Type B pancreatic cell (in vitro differentiated cells): ENCODE measurements around the gene ST6GALNAC3. TPM values are rescaled to one million over a fixed set of nuclear protein-coding genes. Genes with fewer than 3 reads are reported as not detected.

Source experiments
- DNase-seq: peaks from one replicate; pipeline ENCODE4 v3.0.0; 2021; ENCODE audit warnings: mixed read lengths; ENCODE audit not compliant: unreplicated experiment; ENCODE audit errors: extremely low spot score
- H3K27ac Mint-ChIP-seq: 2 replicates; pipeline ENCODE4 v1.8.0; 2021; ENCODE audit warnings: mild to moderate bottlenecking, mixed read lengths
- H3K27me3 Mint-ChIP-seq: 2 replicates; pipeline ENCODE4 v1.8.0; 2021; ENCODE audit warnings: mixed read lengths
- H3K36me3 Mint-ChIP-seq: 2 replicates; pipeline ENCODE4 v1.8.0; 2021; ENCODE audit warnings: mixed read lengths
- H3K4me1 Mint-ChIP-seq: one replicate; pipeline ENCODE4 v1.8.0; 2021; ENCODE audit warnings: mixed read lengths; ENCODE audit not compliant: unreplicated experiment
- H3K4me3 Mint-ChIP-seq: 2 replicates; pipeline ENCODE4 v1.8.0; 2021; ENCODE audit warnings: mild to moderate bottlenecking, mixed read lengths
- H3K9me3 Mint-ChIP-seq: 2 replicates; pipeline ENCODE4 v1.8.0; 2021; ENCODE audit warnings: mixed read lengths
- total RNA-seq: library from RNA; stranded (reverse); gene quantifications from 2 replicates; pipeline ENCODE4 v1.2.1, GENCODE V29; 2021; ENCODE audit warnings: low replicate concordance
- TF ChIP-seq, protein P1 (sequence below): fragments of 200-600 bp; sonication (generic); conservative IDR thresholded peaks from 2 replicates; pipeline ENCODE4 v1.5.0; 2021; ENCODE audit warnings: antibody characterized with exemption, mild to moderate bottlenecking

ST6GALNAC3 gene
- total RNA-seq, 1 donor from 2014 or later = 24.7 TPM

DNA sequence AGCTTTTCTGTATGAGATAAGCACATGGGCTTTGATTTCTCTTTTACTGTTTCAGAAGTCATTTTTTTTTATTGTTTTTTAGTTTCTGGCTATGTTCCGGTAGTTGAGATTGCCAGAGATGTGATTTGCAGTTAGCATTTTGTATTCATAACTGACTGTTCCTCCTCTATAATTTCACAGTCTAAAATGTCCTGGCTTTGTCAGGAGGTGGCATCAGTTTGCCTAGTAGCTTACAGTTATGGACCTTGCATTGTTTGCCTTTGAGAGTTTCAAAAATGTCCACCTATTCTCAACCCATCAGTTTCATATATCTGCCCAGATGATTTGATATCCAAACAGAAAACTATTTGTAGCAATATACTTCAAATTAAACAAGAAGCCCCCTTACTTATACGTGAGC, 39.5 kb upstream of the ST6GALNAC3 start:
- TF ChIP-seq, protein P1, sequence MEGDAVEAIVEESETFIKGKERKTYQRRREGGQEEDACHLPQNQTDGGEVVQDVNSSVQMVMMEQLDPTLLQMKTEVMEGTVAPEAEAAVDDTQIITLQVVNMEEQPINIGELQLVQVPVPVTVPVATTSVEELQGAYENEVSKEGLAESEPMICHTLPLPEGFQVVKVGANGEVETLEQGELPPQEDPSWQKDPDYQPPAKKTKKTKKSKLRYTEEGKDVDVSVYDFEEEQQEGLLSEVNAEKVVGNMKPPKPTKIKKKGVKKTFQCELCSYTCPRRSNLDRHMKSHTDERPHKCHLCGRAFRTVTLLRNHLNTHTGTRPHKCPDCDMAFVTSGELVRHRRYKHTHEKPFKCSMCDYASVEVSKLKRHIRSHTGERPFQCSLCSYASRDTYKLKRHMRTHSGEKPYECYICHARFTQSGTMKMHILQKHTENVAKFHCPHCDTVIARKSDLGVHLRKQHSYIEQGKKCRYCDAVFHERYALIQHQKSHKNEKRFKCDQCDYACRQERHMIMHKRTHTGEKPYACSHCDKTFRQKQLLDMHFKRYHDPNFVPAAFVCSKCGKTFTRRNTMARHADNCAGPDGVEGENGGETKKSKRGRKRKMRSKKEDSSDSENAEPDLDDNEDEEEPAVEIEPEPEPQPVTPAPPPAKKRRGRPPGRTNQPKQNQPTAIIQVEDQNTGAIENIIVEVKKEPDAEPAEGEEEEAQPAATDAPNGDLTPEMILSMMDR = peak; percentile 39
- Mint-ChIP-seq H3K9me3 (no peaks in the 10 kb centered on the region), H3K36me3 (no peaks in the 10 kb centered on the region), H3K27ac (no peak overlapping the region), H3K27me3 (no peaks in the 10 kb centered on the region), H3K4me3 (no peak overlapping the region), H3K4me1 (peaks cover 32% of the 10 kb centered on the region)
- DNase-seq = no peak

DNA sequence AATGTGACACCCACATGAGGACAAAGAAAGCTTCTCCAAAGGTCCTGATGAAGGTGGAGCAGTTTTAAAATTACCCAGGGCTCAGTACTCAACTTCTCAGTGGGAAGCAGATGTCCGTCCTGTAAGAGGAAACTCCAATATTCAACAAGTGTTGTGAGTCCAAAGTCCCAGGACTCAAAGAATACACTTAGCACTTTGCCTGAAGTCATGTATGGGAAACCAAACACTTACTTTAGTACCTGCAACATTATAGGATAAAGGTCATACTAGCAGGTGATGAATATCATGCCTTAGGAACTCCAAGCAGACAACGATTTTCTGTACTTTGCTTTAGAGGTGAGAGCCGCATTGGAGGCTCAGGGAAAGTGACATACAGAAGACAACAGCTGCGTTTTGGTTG, 37.2 kb upstream of the ST6GALNAC3 start:
- no peak for DNase-seq
- H3K36me3 Mint-ChIP-seq = no peaks in the 10 kb centered on the region
- peaks cover 40% of the 10 kb centered on the region for H3K4me1 Mint-ChIP-seq
- no peaks in the 10 kb centered on the region for H3K27me3 Mint-ChIP-seq
- TF ChIP-seq, protein P1 = no peak
- peak overlapping the region; percentile 57 for H3K4me3 Mint-ChIP-seq
- no peak overlapping the region for H3K27ac Mint-ChIP-seq
- no peaks in the 10 kb centered on the region for H3K9me3 Mint-ChIP-seq

DNA sequence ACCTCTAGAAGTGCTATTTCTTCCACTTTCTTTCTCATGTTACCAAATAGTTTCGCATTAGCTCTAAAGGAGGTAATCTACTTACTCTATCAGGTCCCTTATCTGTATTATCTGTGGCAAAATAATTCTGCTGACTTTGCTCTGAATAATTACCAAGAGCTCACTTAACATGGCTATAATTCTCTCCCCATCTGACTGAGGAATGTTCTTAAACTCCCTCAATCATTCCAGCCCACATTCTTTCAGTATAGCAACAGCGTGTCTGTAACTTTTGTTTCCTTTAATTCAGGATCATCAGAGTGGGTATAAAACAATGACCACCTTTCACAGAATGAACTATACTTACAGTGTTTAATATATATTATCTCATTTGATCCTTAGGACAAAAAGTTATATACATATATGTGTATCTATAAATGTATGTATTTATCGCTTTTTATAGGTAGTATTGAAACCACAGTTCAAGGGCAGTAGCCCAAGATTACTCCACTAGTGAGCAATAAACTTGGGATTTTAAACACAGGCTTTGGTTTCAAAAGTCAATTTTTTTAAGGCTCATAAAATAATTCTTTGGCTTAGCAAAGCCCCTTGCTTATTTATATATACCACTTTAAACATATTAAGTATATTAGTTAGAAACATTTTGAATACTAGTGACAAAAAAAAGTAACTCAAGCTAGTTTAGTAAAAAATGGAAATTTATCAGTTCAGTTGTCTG, 36.1 kb upstream of the ST6GALNAC3 start:
- no peaks in the 10 kb centered on the region for H3K27me3 Mint-ChIP-seq
- no peak for DNase-seq
- no peaks in the 10 kb centered on the region for H3K36me3 Mint-ChIP-seq
- TF ChIP-seq, protein P1 = no peak
- H3K27ac Mint-ChIP-seq = peak overlapping the region; percentile 44
- peak overlapping the region; percentile 35 for H3K4me3 Mint-ChIP-seq
- H3K9me3 Mint-ChIP-seq = no peaks in the 10 kb centered on the region
- peaks cover 40% of the 10 kb centered on the region for H3K4me1 Mint-ChIP-seq

DNA sequence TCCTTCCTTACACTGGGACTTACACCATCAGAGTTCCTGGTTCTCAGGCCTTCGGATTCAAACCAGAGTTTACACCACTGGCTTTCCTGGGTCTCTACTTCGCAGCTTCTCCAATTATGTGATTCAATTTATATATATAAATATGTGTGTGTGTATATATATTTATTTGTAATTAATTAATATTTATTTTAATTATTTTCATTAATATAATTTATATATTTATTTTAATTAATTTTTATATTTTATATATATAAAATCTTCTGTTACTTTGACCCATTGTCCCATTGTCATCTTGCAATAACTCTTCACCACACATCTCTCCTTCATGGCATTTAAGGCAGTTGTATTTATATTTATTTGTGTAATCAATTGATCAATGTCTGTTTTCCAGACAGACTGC, 28.4 kb upstream of the ST6GALNAC3 start:
- no peak for DNase-seq
- no peak overlapping the region for H3K27ac Mint-ChIP-seq
- H3K27me3 Mint-ChIP-seq = no peaks in the 10 kb centered on the region
- H3K4me1 Mint-ChIP-seq = peaks cover 9% of the 10 kb centered on the region
- no peak overlapping the region for H3K4me3 Mint-ChIP-seq
- no peaks in the 10 kb centered on the region for H3K9me3 Mint-ChIP-seq
- TF ChIP-seq, protein P1 = no peak
- H3K36me3 Mint-ChIP-seq = no peaks in the 10 kb centered on the region

DNA sequence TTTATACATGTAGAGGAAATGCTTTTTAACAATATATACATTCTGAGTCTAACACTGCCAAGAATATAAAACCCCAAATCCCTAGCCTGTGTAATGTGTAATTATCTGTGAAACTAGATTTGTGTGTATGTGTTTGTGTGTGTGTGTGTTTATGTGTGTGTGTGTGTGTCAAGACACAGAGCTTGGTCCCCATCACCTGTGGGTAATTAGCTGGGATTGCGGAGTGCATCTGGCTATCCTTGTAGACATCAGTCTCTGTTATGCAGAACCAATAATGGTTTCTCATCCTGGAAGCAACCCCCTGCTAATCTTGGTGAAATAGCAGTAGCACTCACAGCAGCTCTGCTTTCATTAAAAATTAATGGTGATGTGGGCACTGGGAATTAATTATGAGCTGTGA, 26.3 kb upstream of the ST6GALNAC3 start:
- H3K9me3 Mint-ChIP-seq = no peaks in the 10 kb centered on the region
- H3K4me1 Mint-ChIP-seq = peaks cover 21% of the 10 kb centered on the region
- no peak overlapping the region for H3K4me3 Mint-ChIP-seq
- H3K27me3 Mint-ChIP-seq = no peaks in the 10 kb centered on the region
- no peaks in the 10 kb centered on the region for H3K36me3 Mint-ChIP-seq
- TF ChIP-seq, protein P1 = no peak
- peak overlapping the region; percentile 21 for H3K27ac Mint-ChIP-seq
- DNase-seq = no peak

DNA sequence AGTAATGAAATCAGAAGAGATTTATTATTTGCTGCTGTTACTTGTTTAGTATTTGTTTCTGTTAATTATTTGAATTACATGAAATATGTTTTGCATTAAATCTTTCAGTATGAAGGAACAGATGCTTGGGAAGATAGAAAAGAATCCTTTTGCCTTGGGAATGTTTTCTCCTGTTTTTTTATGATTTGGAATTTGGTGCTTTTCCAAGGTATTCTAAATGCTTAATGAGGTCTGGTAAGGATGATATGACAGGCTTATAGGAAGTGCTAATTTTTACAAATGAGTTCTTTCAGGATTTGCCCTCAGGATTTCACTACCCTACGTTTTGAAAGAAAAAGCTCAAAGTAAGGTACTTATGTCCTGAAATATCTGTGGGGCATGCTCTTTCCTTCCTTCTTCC, 25.6 kb upstream of the ST6GALNAC3 start:
- no peaks in the 10 kb centered on the region for H3K36me3 Mint-ChIP-seq
- no peak overlapping the region for H3K27ac Mint-ChIP-seq
- no peaks in the 10 kb centered on the region for H3K9me3 Mint-ChIP-seq
- no peaks in the 10 kb centered on the region for H3K27me3 Mint-ChIP-seq
- peaks cover 25% of the 10 kb centered on the region for H3K4me1 Mint-ChIP-seq
- TF ChIP-seq, protein P1 = no peak
- no peak overlapping the region for H3K4me3 Mint-ChIP-seq
- DNase-seq = no peak
